Spinal cord (tissue), 10 donors: ENCODE measurements around the gene MYO1D. TPM values are rescaled to one million over a fixed set of nuclear protein-coding genes. Genes with fewer than 3 reads are reported as not detected.
"Not testable (repeated sequence)": the region's sequence is repeated elsewhere in the genome, so short reads cannot be mapped to it uniquely, and the experiment has no call there.

Experiments
- DNase-seq, 6 donors: peaks; one replicate each; pipeline versions ENCODE4 v3.0.0 to v3.0.0-alpha.2; 2013 to 2015; ENCODE audit warnings: low spot score in 6 of 6, low read depth in 4 of 6
- H3K27ac ChIP-seq: one replicate; pipeline ENCODE4 v1.5.1; 2013; ENCODE audit warnings: low read depth, low read length, control low read depth
- H3K27me3 ChIP-seq: one replicate; pipeline ENCODE4 v1.6.1; 2013; ENCODE audit warnings: low read length; ENCODE audit not compliant: control insufficient read depth, insufficient read depth
- H3K36me3 ChIP-seq: one replicate; pipeline ENCODE4 v1.6.1; 2013; ENCODE audit warnings: low read length; ENCODE audit not compliant: control insufficient read depth, insufficient read depth
- H3K4me1 ChIP-seq: one replicate; pipeline ENCODE4 v1.6.1; 2013; ENCODE audit warnings: low read length; ENCODE audit not compliant: control insufficient read depth, insufficient read depth
- H3K4me3 ChIP-seq: one replicate; pipeline ENCODE4 v1.5.1; 2013; ENCODE audit warnings: low read depth, low read length, control low read depth
- H3K9me3 ChIP-seq: one replicate; pipeline ENCODE4 v1.6.1; 2013; ENCODE audit warnings: low read length; ENCODE audit not compliant: control insufficient read depth, insufficient read depth
- WGBS: methylation state at CpG from one replicate; pipeline ENCODE4 v1.1.5; 2013; ENCODE audit warnings: missing lambda C conversion rate; ENCODE audit not compliant: insufficient coverage; 5-methylcytosine and 5-hydroxymethylcytosine counted together
- polyA plus RNA-seq, 2 donors: library from polyadenylated mRNA; unstranded; fragments of 120-200 nt; gene quantifications; one replicate each; pipeline ENCODE4 v1.2.1, GENCODE V29; 2013; ENCODE audit not compliant: insufficient read length in 2 of 2
- total RNA-seq, 2 donors: library from RNA; depleted of rRNA in 1 of 2; stranded (reverse); fragments of 120-200 nt in 1 of 2; fragments of >200 nt in 1 of 2; gene quantifications; one replicate each; pipeline versions ENCODE4 v1.2.3 to v1.2.4, GENCODE V29; 2013 to 2014
- donor health status: healthy.

Gene MYO1D
- total and polyA plus RNA-seq, 4 donors = 5.0 to 29.1 (median 9.2) TPM

DNA sequence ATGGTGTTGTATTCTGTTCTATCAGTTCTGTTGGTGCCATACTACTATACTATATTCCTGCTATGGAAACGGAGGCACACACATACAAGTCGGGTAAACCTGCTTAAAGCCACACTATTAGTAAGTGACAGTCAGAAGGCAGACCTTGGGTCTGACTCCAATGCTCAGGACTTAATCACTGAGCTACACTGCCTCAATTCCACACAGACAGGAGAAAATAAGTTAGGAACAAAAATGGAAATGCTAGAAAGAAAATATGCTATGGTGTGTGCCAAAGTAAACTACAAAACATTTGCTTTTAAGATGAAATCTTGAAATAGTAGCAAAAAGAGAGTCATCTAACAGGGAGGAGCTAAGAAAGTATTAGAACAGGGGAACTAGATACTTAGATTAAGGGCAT lies 48.1 kb downstream of the MYO1D start:
- Histone ChIP-seq H3K36me3 (no peaks in the 10 kb centered on the region), H3K4me3 (no peak overlapping the region), H3K27ac (no peak overlapping the region), H3K27me3 (no peaks in the 10 kb centered on the region), H3K9me3 (no peaks in the 10 kb centered on the region), H3K4me1 (no peaks in the 10 kb centered on the region)
- WGBS = no CpG with 5 or more reads among the region's 2 CpGs
- DNase-seq = no peak

DNA sequence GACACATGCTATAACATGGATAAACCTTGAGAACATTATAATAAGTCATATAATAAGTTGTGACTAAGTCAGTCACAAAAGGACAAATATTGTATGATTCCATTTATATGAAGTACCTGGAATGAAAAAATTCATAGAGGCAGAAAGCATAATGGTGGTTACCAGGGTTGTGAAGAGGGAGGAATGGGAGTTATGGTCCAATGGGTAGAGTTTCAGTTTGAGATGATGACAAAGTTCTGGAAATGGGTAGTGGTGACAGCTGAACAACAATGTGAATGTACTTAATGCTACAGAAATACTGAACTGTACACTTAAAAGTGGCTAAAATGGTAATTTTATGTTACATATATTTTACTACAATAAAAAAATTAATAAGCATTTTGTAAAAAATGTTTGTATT lies 49.7 kb downstream of the MYO1D start:
- no peaks in the 10 kb centered on the region for H3K9me3 ChIP-seq
- no peak overlapping the region for H3K27ac ChIP-seq
- no peaks in the 10 kb centered on the region for H3K4me1 ChIP-seq
- no peak for DNase-seq
- no peak overlapping the region for H3K4me3 ChIP-seq
- H3K27me3 ChIP-seq = no peaks in the 10 kb centered on the region
- no peaks in the 10 kb centered on the region for H3K36me3 ChIP-seq

DNA sequence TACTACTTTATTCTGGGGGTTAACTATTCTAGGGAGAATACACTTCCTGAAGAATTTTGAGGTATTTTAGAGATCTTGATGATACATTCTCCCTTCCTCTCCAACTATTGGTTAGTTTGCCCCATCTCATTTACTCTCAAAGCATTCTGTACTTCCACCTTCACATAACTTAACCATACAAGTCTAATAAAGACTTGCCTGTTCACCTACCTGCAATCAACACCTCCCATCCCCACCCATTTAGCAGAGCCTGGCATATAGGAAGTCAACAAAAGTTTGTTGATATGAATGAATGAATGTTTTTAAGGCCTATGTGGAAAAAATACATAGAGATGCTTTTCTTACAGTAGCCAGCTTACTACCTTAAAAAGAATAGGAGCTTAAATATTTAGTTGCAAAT lies 50.8 kb downstream of the MYO1D start:
- H3K27ac ChIP-seq = no peak overlapping the region
- H3K36me3 ChIP-seq = no peaks in the 10 kb centered on the region
- no peak for DNase-seq
- no peak overlapping the region for H3K4me3 ChIP-seq
- no peaks in the 10 kb centered on the region for H3K27me3 ChIP-seq
- H3K9me3 ChIP-seq = no peaks in the 10 kb centered on the region
- no peaks in the 10 kb centered on the region for H3K4me1 ChIP-seq

DNA sequence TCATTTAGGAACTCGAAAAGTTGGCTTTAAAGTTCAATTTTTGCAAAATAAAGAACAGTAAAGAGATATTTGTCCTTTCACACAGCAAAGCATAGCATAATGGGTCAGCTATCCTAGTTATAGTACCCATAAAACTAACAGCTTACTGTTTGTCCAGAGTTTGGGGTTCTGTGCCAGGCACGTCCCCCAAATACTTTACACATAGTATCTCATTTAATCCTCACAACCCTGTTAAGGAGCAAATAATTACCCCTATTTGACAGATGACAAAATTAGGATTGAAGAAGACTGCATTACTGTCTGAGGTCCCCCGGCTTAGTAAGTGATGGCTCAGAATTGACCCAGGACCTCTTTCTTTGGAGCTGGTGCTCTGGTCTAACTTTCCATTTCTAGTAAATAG lies 52.6 kb downstream of the MYO1D start:
- no CpG with 5 or more reads among the region's 3 CpGs for WGBS
- no peaks in the 10 kb centered on the region for H3K36me3 ChIP-seq
- no peaks in the 10 kb centered on the region for H3K9me3 ChIP-seq
- H3K4me3 ChIP-seq = no peak overlapping the region
- H3K27ac ChIP-seq = no peak overlapping the region
- DNase-seq = no peak
- H3K27me3 ChIP-seq = no peaks in the 10 kb centered on the region
- H3K4me1 ChIP-seq = no peaks in the 10 kb centered on the region

DNA sequence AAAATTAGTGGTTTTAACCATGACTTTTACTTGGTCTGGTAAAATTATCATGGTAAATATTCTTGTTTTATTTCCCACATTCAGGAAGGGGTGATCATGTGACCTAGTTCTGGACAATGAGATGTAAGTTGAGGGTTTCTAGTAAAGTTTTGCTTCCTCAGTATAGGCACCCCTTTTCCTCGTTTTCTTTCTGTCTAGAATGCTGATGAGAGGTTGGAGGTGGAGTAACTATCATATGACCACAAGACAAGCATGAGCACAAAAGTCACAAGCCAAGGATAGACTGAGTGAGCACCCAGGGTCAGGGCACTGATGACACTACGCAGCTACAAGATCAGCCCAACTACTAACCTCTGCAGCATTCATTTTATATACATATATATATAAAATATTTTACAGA lies 53.9 kb downstream of the MYO1D start:
- no peak overlapping the region for H3K27ac ChIP-seq
- WGBS = no CpG with 5 or more reads among the region's 2 CpGs
- H3K27me3 ChIP-seq = no peaks in the 10 kb centered on the region

DNA sequence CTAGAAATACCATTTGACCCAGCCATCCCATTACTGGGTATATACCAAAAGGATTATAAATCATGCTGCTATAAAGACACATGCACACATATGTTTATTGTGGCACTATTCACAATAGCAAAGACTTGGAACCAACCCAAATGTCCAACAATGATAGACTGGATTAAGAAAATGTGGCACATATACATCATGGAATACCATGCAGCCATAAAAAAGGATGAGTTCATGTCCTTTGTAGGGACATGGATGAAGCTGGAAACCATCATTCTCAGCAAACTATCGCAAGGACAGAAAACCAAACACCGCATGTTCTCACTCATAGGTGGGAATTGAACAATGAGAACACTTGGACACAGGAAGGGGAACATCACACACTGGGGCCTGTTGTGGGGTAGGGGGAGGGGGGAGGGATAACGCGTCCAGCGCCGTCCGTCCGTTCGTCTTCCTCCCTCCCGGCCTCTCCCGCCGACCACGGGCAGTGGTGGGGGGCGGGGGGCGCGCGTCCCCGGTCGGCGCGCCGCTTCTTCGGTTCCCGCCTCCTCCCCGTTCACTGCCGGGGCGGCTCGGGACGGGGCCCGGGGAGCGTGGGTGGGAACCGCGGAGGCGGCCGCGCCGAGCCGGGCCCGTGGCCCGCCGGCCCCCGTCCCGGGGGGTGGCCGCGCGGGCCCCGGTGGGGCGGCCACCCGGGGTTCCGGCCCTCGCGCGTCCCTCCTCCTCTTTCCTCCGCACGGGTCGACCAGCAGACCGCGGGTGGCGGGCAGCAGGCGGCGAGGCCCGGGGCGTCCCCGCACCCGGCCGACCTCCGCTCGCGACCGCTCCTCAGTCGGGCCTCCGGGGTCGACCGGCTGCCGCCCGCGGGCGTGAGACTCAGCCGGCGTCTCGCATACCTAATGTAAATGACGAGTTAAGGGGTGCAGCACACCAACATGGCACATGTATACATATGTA lies 54.7 kb downstream of the MYO1D start:
- DNase-seq = peak in 1 of 6 donors; percentile 15
- not testable (repeated sequence) for H3K27ac ChIP-seq, H3K27me3 ChIP-seq, H3K36me3 ChIP-seq, H3K4me3 ChIP-seq, H3K4me1 ChIP-seq, H3K9me3 ChIP-seq
- 9% methylated on average over 61 of the region's 82 CpGs for WGBS

More for the DNA sequence above, 53.9 kb downstream of the MYO1D start:
- Histone ChIP-seq H3K4me3 (no peak overlapping the region), H3K36me3 (no peaks in the 10 kb centered on the region), H3K9me3 (no peaks in the 10 kb centered on the region), H3K4me1 (no peaks in the 10 kb centered on the region)
- no peak for DNase-seq

DNA sequence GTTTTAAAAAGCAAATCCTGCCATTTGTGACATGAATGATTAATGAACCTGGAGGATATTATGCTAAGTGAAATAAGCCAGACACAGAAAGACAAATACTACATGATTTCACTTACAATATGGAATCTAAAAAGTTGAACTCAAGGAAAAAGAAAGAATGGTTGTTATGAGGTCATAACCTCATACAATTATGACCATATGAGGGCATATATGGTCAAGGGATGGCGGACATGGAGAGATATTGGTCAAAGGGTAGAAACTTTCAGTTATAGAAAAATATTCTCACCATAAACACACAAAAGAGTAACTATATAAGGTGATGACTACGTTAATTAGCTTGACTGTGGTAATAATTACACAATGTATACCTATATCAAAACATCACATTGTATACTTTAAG lies 56.5 kb downstream of the MYO1D start:
- H3K9me3 ChIP-seq = no peaks in the 10 kb centered on the region
- H3K4me3 ChIP-seq = no peak overlapping the region
- H3K27ac ChIP-seq = no peak overlapping the region
- H3K27me3 ChIP-seq = no peaks in the 10 kb centered on the region
- DNase-seq = no peak
- no CpG with 5 or more reads among the region's 2 CpGs for WGBS
- H3K4me1 ChIP-seq = no peaks in the 10 kb centered on the region
- no peaks in the 10 kb centered on the region for H3K36me3 ChIP-seq

DNA sequence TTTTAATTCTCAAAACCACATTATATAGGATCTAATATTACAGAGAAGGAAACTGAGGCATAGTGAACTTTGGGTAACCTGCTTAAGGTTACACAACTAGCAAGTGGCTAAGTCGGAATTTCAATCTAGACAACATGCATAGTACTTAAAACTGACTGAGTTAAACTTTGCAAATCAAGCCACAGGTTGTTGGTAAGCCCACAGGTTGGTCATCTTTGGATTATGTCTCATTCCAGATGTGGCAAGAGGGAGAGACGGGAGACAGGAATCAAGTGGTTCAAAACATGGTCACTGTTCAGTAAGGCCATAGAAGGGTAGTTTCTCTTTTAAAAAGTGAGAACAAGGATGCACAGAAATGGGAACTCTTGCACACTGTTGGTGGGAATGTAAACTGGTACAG lies 57.1 kb downstream of the MYO1D start:
- Histone ChIP-seq H3K9me3 (no peaks in the 10 kb centered on the region), H3K27me3 (no peaks in the 10 kb centered on the region), H3K4me1 (no peaks in the 10 kb centered on the region), H3K4me3 (no peak overlapping the region), H3K27ac (no peak overlapping the region), H3K36me3 (no peaks in the 10 kb centered on the region)
- WGBS = 100% methylated on average over 1 of the region's 2 CpGs
- DNase-seq = no peak

DNA sequence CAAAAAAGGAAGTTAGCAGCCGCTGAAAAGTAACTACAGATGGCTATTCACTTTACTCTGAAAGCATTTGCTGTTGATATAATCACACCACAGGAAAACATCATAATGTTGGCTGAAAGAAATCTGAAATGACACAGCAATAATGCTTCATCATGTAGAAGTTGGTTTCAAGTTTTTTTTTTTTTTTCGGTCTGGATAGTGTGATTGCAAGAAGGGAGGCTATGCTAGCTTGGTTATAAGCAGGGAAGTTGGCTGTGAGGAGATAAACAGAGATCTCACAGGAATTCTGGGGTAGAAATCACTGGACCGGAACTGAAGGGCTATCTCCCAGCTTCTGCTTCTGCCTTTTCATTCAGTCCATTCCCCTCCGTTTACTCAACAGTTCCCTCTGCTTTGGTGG lies 57.9 kb downstream of the MYO1D start:
- Histone ChIP-seq H3K27me3 (no peaks in the 10 kb centered on the region), H3K9me3 (no peaks in the 10 kb centered on the region), H3K4me1 (no peaks in the 10 kb centered on the region), H3K27ac (no peak overlapping the region), H3K36me3 (no peaks in the 10 kb centered on the region), H3K4me3 (no peak overlapping the region)
- 67% methylated on average over 1 of the region's 4 CpGs for WGBS
- peak in 1 of 6 donors; percentile 13 for DNase-seq

DNA sequence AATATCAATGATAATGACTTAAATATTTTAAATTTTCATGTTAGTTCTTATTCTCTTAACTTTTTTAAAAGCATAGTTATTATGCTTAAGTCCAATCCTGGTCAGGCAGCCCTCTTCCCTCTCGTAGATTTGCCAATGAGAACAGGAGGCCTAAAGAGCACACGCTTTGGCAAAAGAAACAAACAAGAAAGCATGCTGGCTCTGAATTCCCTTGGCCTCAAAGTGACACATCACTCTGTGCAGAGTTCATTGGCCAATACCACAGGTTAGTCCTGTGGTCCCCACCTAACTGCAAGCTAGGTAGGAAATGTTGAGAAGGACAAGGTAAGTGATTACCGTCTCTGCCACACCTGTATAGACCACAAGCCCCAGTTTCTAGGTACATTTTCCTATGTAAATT lies 61.5 kb downstream of the MYO1D start:
- Histone ChIP-seq H3K36me3 (no peaks in the 10 kb centered on the region), H3K27me3 (no peaks in the 10 kb centered on the region), H3K4me1 (no peaks in the 10 kb centered on the region), H3K27ac (no peak overlapping the region), H3K4me3 (no peak overlapping the region), H3K9me3 (no peaks in the 10 kb centered on the region)
- DNase-seq = no peak
- WGBS = 57% methylated on average over 1 of the region's 3 CpGs
